ENCODE measurements around the gene KDM2A. TPM values are rescaled to one million over a fixed set of nuclear protein-coding genes. Genes with fewer than 3 reads are reported as not detected.

Gene KDM2A
- total and polyA plus RNA-seq, 2 donors (not counting 1 experiment from before 2014, with no cell fraction given): 132 to 229 TPM

GRCh38 chr11:67268962-67269268 is 149.9 kb downstream of the KDM2A start:
- CTCF ChIA-PET: interaction anchor here (1.0 to 8.9 kb wide), 4 partner anchors 8 to 135 kb away, joined by 3 to 229 read pairs (median 28); partner anchors contain the start of gene TBC1D10C
- Histone ChIP-seq H3K27ac (ENCODE audit: low read length in 2 of 2) (peak overlapping the region; percentile 73 to 82), H4K20me1 (ENCODE audit: control insufficient read depth, insufficient read depth, low read length, poor library complexity, severe bottlenecking) (peaks cover 70% of the 10 kb centered on the region), H3K4me3 (ENCODE audit: control extremely low read depth in 1 of 5, extremely low read depth in 1 of 5, insufficient read depth in 1 of 5, low read depth in 2 of 5, low read length in 4 of 5) (peak overlapping the region; percentile 80 to 89 (median 87)), H3K4me2 (replicated peaks; ENCODE audit: low read depth, low read length, poor library complexity, severe bottlenecking) (peak overlapping the region; percentile 92), H3K4me1 (ENCODE audit: control insufficient read depth in 2 of 2, insufficient read depth in 2 of 2, low read length in 2 of 2) (peaks cover 70 to 72% of the 10 kb centered on the region in 2 donors), H3K9ac (ENCODE audit: low read length) (peak overlapping the region; percentile 95), H3K79me2 (ENCODE audit: control insufficient read depth, insufficient read depth, low read length) (peaks cover 96% of the 10 kb centered on the region), H3K9me3 (ENCODE audit: control extremely low read depth in 1 of 3, control insufficient read depth in 2 of 3, insufficient read depth in 1 of 3, low read length in 2 of 3) (no peaks in the 10 kb centered on the region), H3K36me3 (replicated peaks in 1 of 2; ENCODE audit: control extremely low read depth in 1 of 2, control insufficient read depth in 1 of 2, extremely low read depth in 1 of 2, insufficient read depth in 2 of 2, low read length in 1 of 2) (peaks cover 0 to 55% of the 10 kb centered on the region in 2 experiments), H2AFZ (ENCODE audit: insufficient read depth, low read depth, low read length, poor library complexity, severe bottlenecking) (no peak overlapping the region), H3K27me3 (replicated peaks in 1 of 4; ENCODE audit: control extremely low read depth in 1 of 4, control insufficient read depth in 3 of 4, insufficient read depth in 4 of 4, low read length in 3 of 4) (no peaks in the 10 kb centered on the region)
- TF ChIP-seq CTCF (IDR thresholded peaks at IDR 0.05) (no peak), EZH2 (IDR thresholded peaks at IDR 0.05; ENCODE audit: borderline replicate concordance, insufficient read depth, low read depth, low read length, poor library complexity, severe bottlenecking) (no peak)
- no peak for DNase-seq
- H3K4me1 Mint-ChIP-seq: peaks cover 78% of the 10 kb centered on the region
- intact Hi-C loops (cut with micrococcal nuclease): loop anchor here (1.0 to 10.0 kb wide), 4 partner anchors 8 to 316 kb away; partner anchors contain the start of genes CDK2AP2, GSTP1 and PITPNM1
- WGBS (ENCODE audit: insufficient coverage): 33% methylated on average over 13 of the region's 13 CpGs
- H3K4me3 Mint-ChIP-seq: peak overlapping the region; percentile 98
- no peaks in the 10 kb centered on the region for H3K9me3 Mint-ChIP-seq (ENCODE audit: insufficient read depth)
- H3K27me3 Mint-ChIP-seq: no peaks in the 10 kb centered on the region
- peak overlapping the region; percentile 98 for H3K27ac Mint-ChIP-seq
- no peak for ATAC-seq (ENCODE audit: low read depth)
- POLR2A ChIA-PET: interaction anchor here (1.2 to 7.8 kb wide), 6 partner anchors 8 to 133 kb away, joined by 3 to 131 read pairs (median 32); partner anchors contain the start of genes ANKRD13D and PPP1CA

Data from B cell (primary cell).